GM18505 (cell line): ENCODE measurements around the gene CTSE.

Source experiments
- ATAC-seq: cut with Tn5 transposase; IDR thresholded peaks from one replicate; pipeline ENCODE4 v1.9.1; 2021; ENCODE audit not compliant: unreplicated experiment
- POLR2A ChIP-seq: IDR thresholded peaks from 4 replicates; pipeline ENCODE4 v1.6.1; 2011; ENCODE audit warnings: borderline replicate concordance; ENCODE audit not compliant: insufficient read depth, insufficient read length; ENCODE audit errors: extremely low read depth

Gene CTSE

DNA sequence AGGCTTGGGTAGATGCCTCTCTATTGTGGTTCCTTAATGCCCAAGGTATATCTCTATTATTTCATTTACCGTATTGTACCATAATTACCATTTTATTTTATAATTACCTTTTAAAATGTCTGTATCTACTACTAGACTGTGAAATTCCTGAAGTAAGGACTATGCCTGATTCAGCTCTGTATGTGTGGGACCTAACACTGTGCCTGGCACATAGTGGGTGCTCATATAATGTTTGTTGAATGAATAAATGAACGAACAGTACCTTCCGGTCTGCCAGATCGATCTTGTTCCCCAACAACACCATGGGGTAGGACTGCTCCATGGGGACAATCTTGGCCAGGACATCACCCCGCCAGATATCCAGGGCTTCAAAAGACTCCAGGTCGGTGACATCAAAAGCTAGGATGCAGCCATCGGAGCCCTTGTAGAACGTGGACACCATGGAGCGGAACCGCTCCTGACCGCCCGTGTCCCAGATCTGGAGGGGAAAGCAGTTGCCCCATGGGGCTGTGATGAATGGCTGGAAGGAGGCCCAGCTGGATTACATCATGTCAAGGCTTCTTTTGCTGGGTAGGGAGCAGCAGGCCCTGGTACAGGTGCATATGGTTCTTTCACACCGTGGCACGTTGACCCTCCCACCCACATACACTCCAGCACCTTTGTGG, 31.3 kb downstream of the CTSE start:
- no peak for TF ChIP-seq POLR2A
- no peak for ATAC-seq

- ATAC-seq: no peak
- TF ChIP-seq POLR2A: no peak
Measured at GRCh38 chr1:205991237-205991636, 32.5 kb downstream of the CTSE start.

DNA sequence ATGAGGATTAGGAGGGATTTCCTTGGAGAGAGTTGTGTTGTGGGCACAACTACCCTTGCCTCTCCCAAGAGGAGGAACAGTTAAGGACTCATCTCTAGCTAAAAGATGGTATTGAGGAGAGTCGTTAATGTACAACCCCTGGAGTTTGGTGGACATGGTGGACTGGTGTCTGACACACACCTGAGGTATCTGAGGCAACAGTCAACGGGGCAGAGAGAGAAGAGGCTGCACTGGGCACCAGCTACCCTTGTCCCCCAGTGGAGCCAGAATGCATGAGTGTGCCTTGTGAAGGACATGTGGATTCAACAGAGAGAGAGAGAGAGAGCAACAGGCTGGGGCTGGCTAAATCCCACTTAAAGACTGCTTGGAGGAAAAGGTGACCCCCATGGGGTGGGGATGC, 33.5 kb downstream of the CTSE start:
- no peak for TF ChIP-seq POLR2A
- no peak for ATAC-seq

- ATAC-seq: no peak
- TF ChIP-seq POLR2A: no peak
Measured at GRCh38 chr1:205989786-205990185, 33.9 kb downstream of the CTSE start.

- TF ChIP-seq POLR2A: no peak
- ATAC-seq: no peak
Measured at GRCh38 chr1:205988585-205988995, 35.1 kb downstream of the CTSE start.

GRCh38 chr1:205986861-205987260, 36.8 kb downstream of the CTSE start:
- no peak for TF ChIP-seq POLR2A
- ATAC-seq: no peak

GRCh38 chr1:205986292-205986691, 37.4 kb downstream of the CTSE start:
- no peak for ATAC-seq
- no peak for TF ChIP-seq POLR2A

- ATAC-seq: no peak
- TF ChIP-seq POLR2A: no peak
Measured at GRCh38 chr1:205985330-205986005, 38.2 kb downstream of the CTSE start.

GRCh38 chr1:205983925-205984725, 39.6 kb downstream of the CTSE start:
- ATAC-seq: no peak
- no peak for TF ChIP-seq POLR2A

- ATAC-seq: no peak
Measured at GRCh38 chr1:205981257-205981656, 42.4 kb downstream of the CTSE start.

DNA sequence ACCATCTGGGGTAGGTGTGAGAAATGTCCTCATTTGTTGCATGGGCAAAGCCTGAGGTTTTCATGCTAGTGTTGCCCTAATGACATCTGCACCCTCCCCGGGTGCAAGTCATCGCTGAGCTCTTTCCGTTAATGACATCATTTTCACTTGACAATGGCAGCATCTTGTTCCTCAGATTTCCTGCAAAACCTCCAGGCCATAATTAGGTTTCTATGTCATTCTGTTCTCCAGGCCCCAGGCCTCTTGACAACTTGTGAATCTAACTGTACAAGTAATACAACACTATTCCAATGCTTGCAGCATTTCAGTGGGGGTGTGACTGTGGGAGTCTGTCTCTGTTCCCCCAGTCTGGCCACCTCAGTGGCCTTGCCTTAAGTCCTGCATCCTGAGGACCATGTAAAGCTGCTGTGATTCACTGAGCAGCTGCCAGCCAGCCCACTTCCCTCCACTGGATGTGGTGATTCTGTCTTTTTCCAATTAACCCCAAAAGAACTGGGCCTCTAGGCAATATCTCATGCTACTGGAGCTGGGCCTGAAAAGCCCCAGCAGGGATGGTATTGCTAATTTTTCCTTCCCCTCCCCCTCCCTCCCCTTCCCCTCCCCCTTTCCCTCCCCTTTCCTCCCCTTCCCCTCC, 43.3 kb downstream of the CTSE start:
- TF ChIP-seq POLR2A: no peak
- no peak for ATAC-seq

More at GRCh38 chr1:205981257-205981656, 42.4 kb downstream of the CTSE start:
- TF ChIP-seq POLR2A: no peak

GRCh38 chr1:205979301-205979700, 44.4 kb downstream of the CTSE start:
- no peak for ATAC-seq
- no peak for TF ChIP-seq POLR2A

DNA sequence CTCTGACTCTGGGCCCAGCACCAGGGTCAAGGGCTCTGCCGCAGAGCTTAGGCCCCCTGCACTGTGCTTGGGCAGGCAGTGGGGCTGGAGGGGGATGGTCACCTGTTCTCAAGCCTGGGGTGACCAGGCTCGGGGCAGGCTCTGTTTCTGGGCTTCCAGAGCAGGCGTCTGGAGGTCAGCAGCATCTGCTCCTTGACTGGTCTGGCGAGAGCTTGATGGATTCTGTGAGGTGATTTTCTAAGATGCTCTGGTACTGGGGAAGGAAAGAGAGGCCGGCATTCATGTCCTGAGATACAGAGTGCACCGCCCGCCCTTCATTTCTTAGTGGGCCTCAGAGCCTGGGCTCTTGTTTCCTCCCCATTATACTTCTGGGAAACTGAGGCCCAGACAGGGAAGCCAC, 45.0 kb downstream of the CTSE start:
- TF ChIP-seq POLR2A: no peak

More for the DNA sequence above, 45.0 kb downstream of the CTSE start:
- no peak for ATAC-seq
